HepG2 (cell line): ENCODE data around the gene PTPRB.

ENCODE experiments used
- EED ChIP-seq: sonication (generic); formaldehyde crosslinking; IDR thresholded peaks from 2 replicates; pipeline ENCODE4 v1.5.0; 2020; ENCODE audit warnings: mild to moderate bottlenecking, missing genetic modification reagents
- ELF1 ChIP-seq: sonication (generic); formaldehyde crosslinking; IDR thresholded peaks from 2 replicates; pipeline ENCODE4 v1.4.0; 2020; ENCODE audit warnings: missing genetic modification reagents
- EZH2 ChIP-seq: conservative IDR thresholded peaks from 2 replicates; pipeline ENCODE4 v1.6.1; 2012; ENCODE audit warnings: mild to moderate bottlenecking, low read depth, low read length, moderate library complexity
- HMG20A ChIP-seq: IDR thresholded peaks from 2 replicates; pipeline ENCODE4 v1.6.1; 2016; ENCODE audit warnings: borderline replicate concordance
- HMGA1 ChIP-seq: sonication (generic); formaldehyde crosslinking; conservative IDR thresholded peaks from 2 replicates; pipeline ENCODE4 v1.4.0; 2020; ENCODE audit warnings: missing genetic modification reagents
- RAD21 ChIP-seq: fragments of 450-650 bp; formaldehyde crosslinking; IDR thresholded peaks from 2 replicates; pipeline ENCODE4 v1.5.0; 2020; ENCODE audit warnings: mild to moderate bottlenecking
- SIX4 ChIP-seq: sonication (generic); formaldehyde crosslinking; IDR thresholded peaks from 2 replicates; pipeline ENCODE4 v1.4.0; 2020; ENCODE audit warnings: missing genetic modification reagents
- ZBTB49 ChIP-seq: sonication (generic); formaldehyde crosslinking; IDR thresholded peaks from 2 replicates; pipeline ENCODE4 v1.4.0; 2020; ENCODE audit warnings: missing genetic modification reagents, borderline replicate concordance
- ZNF430 ChIP-seq: sonication (generic); formaldehyde crosslinking; IDR thresholded peaks from 2 replicates; pipeline ENCODE4 v1.9.0; 2021; ENCODE audit warnings: mild to moderate bottlenecking, missing genetic modification reagents

GRCh38 chr12:70467476-70467875 lies 169.8 kb downstream of the PTPRB start:
- TF ChIP-seq ZBTB49 (CRISPR knock-in tag), result no peak
- TF ChIP-seq EED (CRISPR knock-in tag), result no peak
- TF ChIP-seq ELF1 (CRISPR knock-in tag), result no peak
- no peak for TF ChIP-seq EZH2
- TF ChIP-seq HMGA1 (CRISPR knock-in tag), result no peak
- TF ChIP-seq ZNF430, result no peak
- no peak for TF ChIP-seq HMG20A
- TF ChIP-seq SIX4 (CRISPR knock-in tag), result no peak
- no peak for TF ChIP-seq RAD21 (CRISPR knock-in tag)
